GM23248 (cell line): ENCODE data around the gene OCSTAMP. TPM values are rescaled to one million over a fixed set of nuclear protein-coding genes. Genes with fewer than 3 reads are reported as not detected.
A peak's percentile ranks its signal among the peaks of the same experiment; 100 is the strongest.

Experiments
- DNase-seq: peaks from one replicate; pipeline ENCODE4 v3.0.0-alpha.2; 2015
- H2AFZ ChIP-seq: fragments of 200-600 bp; sonication (generic); 2 replicates; pipeline ENCODE4 v1.6.1; 2016; ENCODE audit warnings: antibody characterized with exemption
- H3F3A ChIP-seq: fragments of 200-600 bp; sonication (generic); 2 replicates; pipeline ENCODE4 v1.6.1; 2016; ENCODE audit warnings: mild to moderate bottlenecking, antibody characterized with exemption, mixed run types; ENCODE audit not compliant: insufficient read depth
- H3K27ac ChIP-seq: fragments of 200-600 bp; sonication (generic); 2 replicates; pipeline ENCODE4 v1.5.1; 2016; ENCODE audit warnings: mild to moderate bottlenecking
- H3K27me3 ChIP-seq: fragments of 200-600 bp; sonication (generic); replicated peaks from 2 replicates; pipeline ENCODE4 v1.6.1; 2016; ENCODE audit warnings: mild to moderate bottlenecking; ENCODE audit not compliant: insufficient read depth
- H3K36me3 ChIP-seq: fragments of 200-600 bp; sonication (generic); 2 replicates; pipeline ENCODE4 v1.6.1; 2016; ENCODE audit warnings: low read depth, mild to moderate bottlenecking
- H3K4me1 ChIP-seq: fragments of 200-600 bp; sonication (generic); 2 replicates; pipeline ENCODE4 v1.6.1; 2016; ENCODE audit warnings: mild to moderate bottlenecking; ENCODE audit not compliant: insufficient read depth
- H3K4me2 ChIP-seq: fragments of 200-600 bp; sonication (generic); one replicate; pipeline ENCODE4 v1.6.1; 2016; ENCODE audit warnings: mild to moderate bottlenecking; ENCODE audit not compliant: unreplicated experiment
- H3K4me3 ChIP-seq: fragments of 200-600 bp; sonication (generic); 2 replicates; pipeline ENCODE4 v1.5.1; 2016; ENCODE audit warnings: mild to moderate bottlenecking
- H3K79me2 ChIP-seq: fragments of 200-600 bp; sonication (generic); 2 replicates; pipeline ENCODE4 v1.6.1; 2016; ENCODE audit warnings: mild to moderate bottlenecking; ENCODE audit not compliant: insufficient read depth
- H3K9ac ChIP-seq: fragments of 200-600 bp; sonication (generic); 2 replicates; pipeline ENCODE4 v1.6.1; 2016; ENCODE audit warnings: mild to moderate bottlenecking
- H3K9me2 ChIP-seq: fragments of 200-600 bp; sonication (generic); 2 replicates; pipeline ENCODE4 v1.6.1; 2016; ENCODE audit warnings: mixed run types, mild to moderate bottlenecking, moderate library complexity; ENCODE audit not compliant: insufficient read depth
- H3K9me3 ChIP-seq: fragments of 200-600 bp; sonication (generic); one replicate; pipeline ENCODE4 v1.6.1; 2017; ENCODE audit warnings: low read depth
- H4K20me1 ChIP-seq: fragments of 200-600 bp; sonication (generic); 2 replicates; pipeline ENCODE4 v1.6.0; 2016; ENCODE audit not compliant: insufficient read depth
- EZH2 ChIP-seq: fragments of 200-600 bp; sonication (generic); IDR thresholded peaks from 2 replicates; pipeline ENCODE4 v1.6.1; 2018; ENCODE audit warnings: antibody characterized with exemption, mild to moderate bottlenecking; ENCODE audit not compliant: insufficient read depth, poor library complexity, severe bottlenecking
- EZH2phosphoT487 ChIP-seq: fragments of 200-600 bp; sonication (generic); IDR thresholded peaks from 2 replicates; pipeline ENCODE4 v1.6.1; 2018; ENCODE audit warnings: antibody characterized with exemption, moderate library complexity, mild to moderate bottlenecking, low read depth; ENCODE audit not compliant: insufficient read depth
- WGBS, 2 experiments: methylation state at CpG; one replicate each; pipeline ENCODE4 v1.1.6; 2015 to 2017; ENCODE audit warnings: low lambda C conversion rate in 2 of 2, low coverage in 1 of 2; ENCODE audit errors: missing lambda C conversion rate in 2 of 2; 5-methylcytosine and 5-hydroxymethylcytosine counted together
- in situ Hi-C: fragments of 300-500 bp; cut with MboI; formaldehyde crosslinking; loops from 2 replicates; pipeline ENCODE4 v1.15.0; 2020
- polyA plus RNA-seq: library from polyadenylated mRNA; unstranded; fragments of >200 nt; fragmentation: Nextera tagmentation; extraction: Ambion mirVana; gene quantifications from 2 replicates; pipeline ENCODE4 v1.2.1, GENCODE V29; 2016
- total RNA-seq: library from RNA; depleted of rRNA; stranded (reverse); fragments of >200 nt; shearing (Covaris generic); gene quantifications from 2 replicates; pipeline ENCODE4 v1.2.3, GENCODE V29; 2014

OCSTAMP gene
- total and polyA plus RNA-seq, 2 experiments from 2014 or later = not detected

DNA sequence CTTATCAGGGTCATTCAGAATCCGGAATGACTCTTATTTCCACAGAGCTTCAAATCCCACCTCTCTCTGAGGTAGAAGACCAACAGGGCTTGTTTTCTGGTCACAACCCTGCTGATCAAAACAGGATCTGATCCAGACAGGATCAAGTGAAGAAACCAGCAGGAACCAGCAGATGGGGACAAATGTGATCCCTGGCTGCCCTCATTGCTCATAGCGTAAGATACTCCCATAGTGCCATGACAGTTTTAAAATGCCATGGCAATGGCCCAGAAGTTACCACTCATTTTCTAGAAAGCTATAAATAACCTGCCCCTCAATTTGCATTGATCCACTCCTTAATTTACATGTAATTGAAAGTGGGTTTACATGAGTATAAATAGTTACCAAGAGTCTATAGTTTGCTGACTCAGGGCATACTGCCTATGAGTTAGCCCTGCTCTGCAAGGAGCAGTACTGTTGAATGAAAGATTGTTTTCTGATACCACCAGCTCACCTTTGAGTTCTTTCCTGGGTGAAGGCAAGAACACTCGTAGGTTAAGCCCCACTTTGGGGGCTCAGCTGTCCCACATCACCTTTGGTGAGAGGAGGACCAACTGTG, 30.9 kb downstream of the OCSTAMP start:
- no peak for TF ChIP-seq EZH2phosphoT487
- no peak for TF ChIP-seq EZH2
- H3K4me1 ChIP-seq = no peaks in the 10 kb centered on the region
- no peaks in the 10 kb centered on the region for H3K79me2 ChIP-seq
- H3K27me3 ChIP-seq = no peaks in the 10 kb centered on the region; the same call in 1 of the 2 replicates
- H3K9me2 ChIP-seq = no peaks in the 10 kb centered on the region
- no peak overlapping the region for H2AFZ ChIP-seq
- no peaks in the 10 kb centered on the region for H3F3A ChIP-seq
- H3K36me3 ChIP-seq = no peaks in the 10 kb centered on the region
- no peak overlapping the region for H3K4me3 ChIP-seq
- no peak for DNase-seq
- WGBS, 2 experiments = 9 to 13% methylated on average over 3 of the region's 3 CpGs
- no peaks in the 10 kb centered on the region for H4K20me1 ChIP-seq
- no peaks in the 10 kb centered on the region for H3K9me3 ChIP-seq
- no peak overlapping the region for H3K9ac ChIP-seq
- H3K27ac ChIP-seq = no peak overlapping the region
- in situ Hi-C loops = no loop called here
- no peak overlapping the region for H3K4me2 ChIP-seq

- DNase-seq = peak; percentile 37
- Histone ChIP-seq H3K27me3 (no peaks in the 10 kb centered on the region; the same call in 1 of the 2 replicates), H3K4me1 (no peaks in the 10 kb centered on the region), H3K36me3 (no peaks in the 10 kb centered on the region), H3K4me3 (peak within 1 kb of the TSS; percentile 74), H3K27ac (no peak within 1 kb of the TSS), H3K9ac (peak within 1 kb of the TSS; percentile 63), H3F3A (no peaks in the 10 kb centered on the region), H2AFZ (peak within 1 kb of the TSS; percentile 90), H3K4me2 (peak within 1 kb of the TSS; percentile 72), H3K9me3 (no peaks in the 10 kb centered on the region), H3K9me2 (no peaks in the 10 kb centered on the region), H4K20me1 (no peaks in the 10 kb centered on the region), H3K79me2 (no peaks in the 10 kb centered on the region)
- in situ Hi-C loops = no loop called here
- TF ChIP-seq EZH2phosphoT487 (no peak), EZH2 (no peak)
- WGBS, 2 experiments = 9 to 13% methylated on average over 46 to 49 of the region's 49 CpGs
Measured at GRCh38 chr20:46512943-46513844, 37.3 kb downstream of the OCSTAMP start, which contains the start of gene ZNF334. Gene ZNF334, minus strand, starts transcription at chr20:46513559. Its CDS starts 1,457 bp downstream, at chr20:46512102.

DNA sequence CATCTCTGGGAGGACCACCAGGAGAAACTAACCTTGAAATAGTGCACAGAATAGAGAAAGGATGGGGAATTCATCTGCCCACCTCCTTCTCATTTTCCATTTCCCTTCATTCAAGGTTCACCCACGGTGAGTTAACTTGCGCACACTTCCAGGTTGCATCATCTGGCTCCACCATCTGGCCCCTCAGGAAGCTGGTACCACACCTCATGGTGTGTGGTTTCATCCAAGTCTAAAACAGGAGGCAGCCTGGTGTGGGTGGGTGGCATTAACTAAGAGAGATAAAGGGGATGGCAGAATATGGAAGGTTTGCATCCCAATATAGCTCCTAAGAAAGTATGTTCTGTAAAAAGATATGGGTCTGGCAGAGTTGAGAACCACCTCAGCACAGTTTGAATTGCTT, 40.9 kb downstream of the OCSTAMP start:
- in situ Hi-C loops = no loop called here
- no peak overlapping the region for H3K27ac ChIP-seq
- 83 to 92% methylated on average over 2 of the region's 2 CpGs for WGBS, 2 experiments

GRCh38 chr20:46507760-46508407, 42.6 kb downstream of the OCSTAMP start:
- 71 to 79% methylated on average over 4 of the region's 4 CpGs for WGBS, 2 experiments
- H3K9me3 ChIP-seq = no peaks in the 10 kb centered on the region
- no peak for DNase-seq
- no peaks in the 10 kb centered on the region for H3K4me1 ChIP-seq
- no peak overlapping the region for H2AFZ ChIP-seq
- in situ Hi-C loops = no loop called here
- H3K9ac ChIP-seq = no peak overlapping the region
- TF ChIP-seq EZH2phosphoT487 (no peak), EZH2 (no peak)
- no peaks in the 10 kb centered on the region for H3K36me3 ChIP-seq
- no peaks in the 10 kb centered on the region for H3K9me2 ChIP-seq
- H3K79me2 ChIP-seq = no peaks in the 10 kb centered on the region
- H3K4me3 ChIP-seq = no peak overlapping the region
- H3K4me2 ChIP-seq = no peak overlapping the region
- no peaks in the 10 kb centered on the region for H3F3A ChIP-seq
- H3K27ac ChIP-seq = no peak overlapping the region
- H4K20me1 ChIP-seq = no peaks in the 10 kb centered on the region
- no peaks in the 10 kb centered on the region for H3K27me3 ChIP-seq

More for the DNA sequence above, 40.9 kb downstream of the OCSTAMP start:
- no peak for DNase-seq
- H3K9me2 ChIP-seq = no peaks in the 10 kb centered on the region
- no peaks in the 10 kb centered on the region for H3K9me3 ChIP-seq
- H4K20me1 ChIP-seq = no peaks in the 10 kb centered on the region
- H3K4me1 ChIP-seq = no peaks in the 10 kb centered on the region
- no peaks in the 10 kb centered on the region for H3K36me3 ChIP-seq
- H3K4me3 ChIP-seq = no peak overlapping the region
- H3K4me2 ChIP-seq = no peak overlapping the region
- no peaks in the 10 kb centered on the region for H3K27me3 ChIP-seq
- no peaks in the 10 kb centered on the region for H3F3A ChIP-seq
- no peak overlapping the region for H2AFZ ChIP-seq
- no peak for TF ChIP-seq EZH2
- no peak for TF ChIP-seq EZH2phosphoT487
- no peak overlapping the region for H3K9ac ChIP-seq
- H3K79me2 ChIP-seq = no peaks in the 10 kb centered on the region
